A549 (cell line): ENCODE measurements around the gene FLVCR1. TPM values are rescaled to one million over a fixed set of nuclear protein-coding genes. Genes with fewer than 3 reads are reported as not detected.
"Not testable (repeated sequence)": the region's sequence is repeated elsewhere in the genome, so short reads cannot be mapped to it uniquely, and the experiment has no call there.

Experiments
- ATAC-seq, 2 experiments: fragments of 200-7000 bp in 1 of 2; fragments of >200 bp in 1 of 2; cut with Nextera tagmentation in 1 of 2; cut with Tn5 transposase in 1 of 2; 3 replicates each; pipeline versions ENCODE4 v1.8.0 to v1.9.1; 2018 to 2020; ENCODE audit warnings: mild to moderate bottlenecking in 1 of 2, moderate library complexity in 1 of 2
- CTCF ChIA-PET: fragments of 300-600 bp; sonication (Branson Sonifier 250); formaldehyde crosslinking; extraction: SDS; loops from one replicate; lab custom pipeline; 2021; ENCODE audit warnings: antibody characterized with exemption, inconsistent platforms; lab: Yijun Ruan, JAX
- POLR2A ChIA-PET: fragments of 350-600 bp; formaldehyde crosslinking; extraction: SDS; loops from one replicate; lab custom pipeline; 2021; ENCODE audit warnings: antibody characterized with exemption, inconsistent platforms; lab: Yijun Ruan, JAX
- DNase-seq, 2 experiments: peaks; one replicate each; pipeline versions ENCODE4 v3.0.0 to v3.0.0-alpha.2; 2011 to 2016; ENCODE audit warnings: low read depth in 1 of 2, low spot score in 1 of 2
- FAIRE-seq: peaks from 2 replicates; lab custom pipeline; 2011; peaks lifted over from hg19 to GRCh38; lab: Jason Lieb, UNC
- H3K27ac ChIP-seq, 2 experiments: fragments of >200 bp; sonication (Bioruptor Twin); formaldehyde crosslinking; 3 replicates each; pipeline ENCODE4 v1.5.1; 2016 to 2017
- H3K4me1 ChIP-seq: fragments of >200 bp; sonication (Bioruptor Twin); formaldehyde crosslinking; 3 replicates; pipeline ENCODE4 v1.6.1; 2016
- H3K4me2 ChIP-seq: fragments of >200 bp; sonication (Bioruptor Twin); formaldehyde crosslinking; 3 replicates; pipeline ENCODE4 v1.6.1; 2016
- H3K4me3 ChIP-seq: fragments of >200 bp; sonication (Bioruptor Twin); formaldehyde crosslinking; 3 replicates; pipeline ENCODE4 v1.5.1; 2016
- H3K9me3 ChIP-seq: fragments of >200 bp; sonication (Bioruptor Twin); formaldehyde crosslinking; 3 replicates; pipeline ENCODE4 v1.6.1; 2016
- CBX8 ChIP-seq: fragments of 200-600 bp; sonication (generic); IDR thresholded peaks from 2 replicates; pipeline ENCODE4 v1.6.1; 2016
- CHD2 ChIP-seq: fragments of 150-350 bp; IDR thresholded peaks from 2 replicates; pipeline ENCODE4 v1.6.1; 2014; ENCODE audit warnings: low read length; ENCODE audit not compliant: partially characterized antibody
- FOSB ChIP-seq: fragments of 250-450 bp; sonication (Bioruptor Pico); IDR thresholded peaks from 2 replicates; pipeline ENCODE4 v1.5.0; 2020; ENCODE audit warnings: mild to moderate bottlenecking, moderate library complexity
- FOSL2 ChIP-seq, 2 experiments: fragments of 450-650 bp in 1 of 2; fragments of >200 bp in 1 of 2; sonication (Bioruptor Twin) in 1 of 2; formaldehyde crosslinking; IDR thresholded peaks; 2 replicates each; pipeline versions ENCODE4 v1.5.0 to v1.6.1; 2016 to 2020; ENCODE audit warnings: mild to moderate bottlenecking in 1 of 2, moderate library complexity in 1 of 2
- HOXB13 ChIP-seq: fragments of 250-450 bp; sonication (Bioruptor Pico); IDR thresholded peaks from 2 replicates; pipeline ENCODE4 v1.5.0; 2020; ENCODE audit warnings: low read depth, mild to moderate bottlenecking, moderate library complexity
- KDM1A ChIP-seq: fragments of 200-600 bp; sonication (generic); IDR thresholded peaks from 2 replicates; pipeline ENCODE4 v1.6.1; 2016; ENCODE audit warnings: low read depth, mild to moderate bottlenecking
- MAFK ChIP-seq: fragments of 450-650 bp; IDR thresholded peaks from 2 replicates; pipeline ENCODE4 v1.6.1; 2014; ENCODE audit not compliant: partially characterized antibody
- MAZ ChIP-seq: fragments of 150-350 bp; IDR thresholded peaks from 2 replicates; pipeline ENCODE4 v1.6.1; 2014; ENCODE audit warnings: antibody characterized with exemption, low read depth, low read length, borderline replicate concordance
- SREBF2 ChIP-seq: fragments of 450-650 bp; IDR thresholded peaks from 2 replicates; pipeline ENCODE4 v1.6.1; 2014; ENCODE audit warnings: mild to moderate bottlenecking, moderate library complexity
- ZFP36 ChIP-seq: fragments of 450-650 bp; IDR thresholded peaks from 2 replicates; pipeline ENCODE4 v1.6.1; 2014; ENCODE audit warnings: borderline replicate concordance; ENCODE audit not compliant: partially characterized antibody
- WGBS: methylation state at CpG from one replicate; pipeline ENCODE4 v1.1.6; 2017; ENCODE audit errors: missing lambda C conversion rate; 5-methylcytosine and 5-hydroxymethylcytosine counted together
- polyA plus RNA-seq, 4 experiments: library from polyadenylated mRNA; depleted of rRNA in 3 of 4; stranded (reverse); fragments of >200 nt; fragmentation: RNase III in 1 of 4; extraction: RNeasy Plus Mini Kit Qiagen cat#74134 plus additional on column Dnase treatment in 1 of 4; gene quantifications; 2 replicates in 3 of 4; 3 replicates in 1 of 4; pipeline ENCODE4 v1.2.3, GENCODE V29; 2011 to 2017

Gene FLVCR1
- polyA plus RNA-seq, 2 of the 4 experiments (the other 2 are of a cell fraction), result 14.9 to 15.4 TPM

GRCh38 chr1:212909652-212910063 is 51.6 kb downstream of the FLVCR1 start:
- 95% methylated on average over 3 of the region's 3 CpGs for WGBS
- no peak overlapping the region for H3K27ac ChIP-seq
- no peak for TF ChIP-seq CHD2
- TF ChIP-seq ZFP36, result no peak
- no peak for TF ChIP-seq MAZ
- TF ChIP-seq, all 56 proteins: peak for 0
- CTCF ChIA-PET, result no interaction called here
- Histone ChIP-seq H3K4me3 (no peak overlapping the region), H3K4me1 (peaks cover 13% of the 10 kb centered on the region), H3K4me2 (no peak overlapping the region), H3K9me3 (peaks cover 10% of the 10 kb centered on the region; the same call in 1 of the 3 replicates)
- ATAC-seq (no peak), FAIRE-seq (no peak), DNase-seq (no peak)
- POLR2A ChIA-PET, result interaction anchor here (0.6 kb wide), 1 partner anchor 211 kb away, joined by 5 read pairs; no protein-coding TSS in a partner anchor

GRCh38 chr1:212910213-212910612 is 52.1 kb downstream of the FLVCR1 start:
- CTCF ChIA-PET, H3K9me3 ChIP-seq, H3K4me2 ChIP-seq, POLR2A ChIA-PET, FAIRE-seq, H3K4me3 ChIP-seq, DNase-seq, ATAC-seq, H3K27ac ChIP-seq: not testable (repeated sequence)
- H3K4me1 ChIP-seq, result peaks cover 18% of the 10 kb centered on the region
- 84% methylated on average over 10 of the region's 10 CpGs for WGBS

GRCh38 chr1:212913638-212914037 is 55.6 kb downstream of the FLVCR1 start:
- H3K4me1 ChIP-seq, result peaks cover 33% of the 10 kb centered on the region
- H3K4me2 ChIP-seq, result 0 out of 3 replicates have a peak overlapping the region, but pooled peaks have one; percentile 21
- POLR2A ChIA-PET, DNase-seq, H3K4me3 ChIP-seq, ATAC-seq, FAIRE-seq: not testable (repeated sequence)
- TF ChIP-seq MAFK, result peak; percentile 51
- WGBS, result 29% methylated on average over 3 of the region's 3 CpGs
- peaks cover 13% of the 10 kb centered on the region for H3K9me3 ChIP-seq
- peak overlapping the region; percentile 50 to 61; a peak in 4 of 6 replicates for H3K27ac ChIP-seq
- CTCF ChIA-PET, result interaction anchor here (1.4 kb wide), 1 partner anchor 249 kb away, joined by 4 read pairs; no protein-coding TSS in a partner anchor

- FAIRE-seq, DNase-seq, H3K4me3 ChIP-seq, POLR2A ChIA-PET, ATAC-seq: not testable (repeated sequence)
- 81% methylated on average over 4 of the region's 5 CpGs for WGBS
- Histone ChIP-seq H3K4me2 (peak overlapping the region; percentile 72; the same call in 1 of the 3 replicates), H3K9me3 (peaks cover 13% of the 10 kb centered on the region), H3K4me1 (peaks cover 33% of the 10 kb centered on the region), H3K27ac (peak overlapping the region; percentile 95 to 96)
- CTCF ChIA-PET, result interaction anchor here (0.6 to 1.4 kb wide), 2 partner anchors 12 to 249 kb away, joined by 3 to 4 read pairs; no protein-coding TSS in a partner anchor
These were observed 56.0 kb downstream of the FLVCR1 start for GRCh38 chr1:212914110-212914509.

- Histone ChIP-seq H3K4me1 (peaks cover 33% of the 10 kb centered on the region), H3K9me3 (peaks cover 13% of the 10 kb centered on the region), H3K4me3 (no peak overlapping the region), H3K4me2 (peak overlapping the region; percentile 72), H3K27ac (peak overlapping the region; percentile 95 to 96)
- TF ChIP-seq FOSL2 (IDR thresholded peaks at IDR 0.05), result no peak
- no peak for TF ChIP-seq FOSL2 (CRISPR knock-in tag; IDR thresholded peaks at IDR 0.05)
- TF ChIP-seq CBX8, result no peak
- TF ChIP-seq HOXB13 (CRISPR knock-in tag), result no peak
- TF ChIP-seq SREBF2, result no peak
- TF ChIP-seq KDM1A, result no peak
- no peak for TF ChIP-seq FOSB (CRISPR knock-in tag)
- FAIRE-seq, result no peak
- CTCF ChIA-PET, result interaction anchor here (0.6 to 1.4 kb wide), 2 partner anchors 12 to 250 kb away, joined by 3 to 4 read pairs; no protein-coding TSS in a partner anchor
- no peak for DNase-seq
- POLR2A ChIA-PET, result no interaction called here
- ATAC-seq, result peak; percentile 8 to 13; a peak in 3 of 6 replicates
- 76% methylated on average over 3 of the region's 3 CpGs for WGBS
These were observed 56.7 kb downstream of the FLVCR1 start for GRCh38 chr1:212914789-212915188.
